Retina (tissue), 1 donor: Measurements from ENCODE around the gene ALPL.

Experiments used
- DNase-seq: peaks from one replicate; pipeline ENCODE4 v3.0.0-alpha.2; 2016

The ALPL gene

GRCh38 chr1:21584096-21584495, 74.9 kb downstream of the ALPL start:
- DNase-seq: no peak

GRCh38 chr1:21585037-21585436, 75.8 kb downstream of the ALPL start:
- DNase-seq: no peak

DNA sequence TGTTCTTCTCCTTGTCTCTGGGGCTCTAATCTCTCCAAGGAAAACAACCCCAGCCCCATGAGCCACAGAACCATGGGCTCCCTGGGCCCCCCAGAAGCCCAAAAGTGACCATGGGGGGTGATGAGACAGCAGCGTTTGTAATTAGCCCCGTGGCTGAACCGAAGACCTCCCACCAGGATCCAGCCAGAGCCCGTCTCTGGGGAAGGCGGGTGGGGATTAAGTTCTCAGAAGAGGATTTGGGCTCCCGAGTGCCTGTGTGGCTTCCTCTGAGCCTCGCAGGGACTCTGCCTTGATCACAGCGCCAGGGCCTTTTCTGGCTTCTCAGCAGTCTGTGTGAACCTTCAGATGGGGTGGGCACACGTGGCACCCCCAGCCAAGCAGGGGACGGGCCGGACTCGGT, 77.0 kb downstream of the ALPL start:
- peak; percentile 53 for DNase-seq

GRCh38 chr1:21586846-21587601, 77.8 kb downstream of the ALPL start:
- peak; percentile 58 for DNase-seq

- no peak for DNase-seq
Observed at GRCh38 chr1:21587602-21587953, 78.4 kb downstream of the ALPL start.

- no peak for DNase-seq
Observed at GRCh38 chr1:21589618-21590017, 80.4 kb downstream of the ALPL start.

- DNase-seq: peak; percentile 41
Observed at GRCh38 chr1:21590126-21590880, 81.1 kb downstream of the ALPL start.

- DNase-seq: no peak
Observed at GRCh38 chr1:21590934-21591333, 81.7 kb downstream of the ALPL start.

- no peak for DNase-seq
Observed at GRCh38 chr1:21592086-21592865, 83.1 kb downstream of the ALPL start.

DNA sequence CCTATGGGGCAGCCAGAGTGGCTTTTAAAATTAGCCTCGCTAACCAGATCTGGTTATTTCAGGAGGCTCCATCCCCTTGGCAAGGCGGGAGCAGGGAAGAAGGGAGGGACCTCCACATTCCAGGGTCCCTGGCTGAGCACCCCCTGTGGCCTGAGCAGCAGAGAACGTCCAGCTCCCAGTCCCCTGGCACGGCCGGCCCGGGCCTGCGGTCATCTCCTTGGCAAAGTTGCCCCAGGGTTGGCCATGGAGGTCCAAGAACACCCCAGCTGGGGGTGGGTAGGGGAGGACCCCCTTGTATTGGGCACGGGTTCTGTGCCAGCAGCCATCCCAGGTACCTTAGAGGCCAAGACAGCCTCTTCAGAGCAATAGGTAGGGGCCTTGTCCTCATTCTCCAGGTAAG, 84.0 kb downstream of the ALPL start:
- no peak for DNase-seq

GRCh38 chr1:21594501-21594900, 85.3 kb downstream of the ALPL start:
- no peak for DNase-seq

- DNase-seq: no peak
Observed at GRCh38 chr1:21594935-21595897, 86.0 kb downstream of the ALPL start.

GRCh38 chr1:21596174-21596573, 87.0 kb downstream of the ALPL start:
- no peak for DNase-seq

DNA sequence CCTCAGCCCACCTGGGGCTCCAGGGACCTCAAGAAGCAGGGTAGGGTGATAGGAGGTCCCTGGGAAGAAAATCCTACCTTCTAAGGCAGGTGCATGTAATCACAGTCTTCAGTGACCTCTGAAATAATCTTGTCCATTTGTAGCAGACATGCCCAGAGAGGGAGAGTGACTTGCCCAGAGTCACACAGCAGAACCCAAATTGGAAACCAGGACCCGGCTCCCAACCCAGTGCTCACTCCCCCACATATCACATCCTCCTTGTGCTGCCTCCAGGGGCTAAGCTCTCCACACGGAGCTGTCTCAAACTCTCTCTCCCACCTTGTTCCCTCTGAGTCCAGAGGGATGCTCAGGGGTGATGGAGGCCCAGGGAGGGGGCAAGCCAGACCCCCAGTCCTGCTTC, 87.4 kb downstream of the ALPL start:
- no peak for DNase-seq

- no peak for DNase-seq
Observed at GRCh38 chr1:21597753-21598152, 88.5 kb downstream of the ALPL start.

DNA sequence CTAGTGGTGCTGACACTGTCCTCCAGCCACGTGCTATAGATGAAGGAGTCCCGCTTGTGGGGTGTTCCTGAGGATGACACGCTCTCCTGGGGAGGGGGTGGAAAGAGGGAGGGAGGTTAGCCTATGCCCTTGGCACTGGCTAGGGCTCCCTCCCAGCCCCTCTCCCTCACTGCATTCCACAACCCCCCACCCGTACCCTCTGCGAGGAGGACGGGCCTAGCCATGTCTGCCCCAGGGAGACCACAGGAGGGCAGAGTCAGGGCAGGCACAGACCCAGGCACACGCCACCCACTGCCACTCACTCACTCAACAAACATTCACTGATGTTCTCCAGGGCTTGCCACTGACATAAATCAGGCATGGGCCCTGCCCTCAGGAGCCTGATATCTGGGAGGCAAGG, 89.2 kb downstream of the ALPL start:
- DNase-seq: no peak

DNA sequence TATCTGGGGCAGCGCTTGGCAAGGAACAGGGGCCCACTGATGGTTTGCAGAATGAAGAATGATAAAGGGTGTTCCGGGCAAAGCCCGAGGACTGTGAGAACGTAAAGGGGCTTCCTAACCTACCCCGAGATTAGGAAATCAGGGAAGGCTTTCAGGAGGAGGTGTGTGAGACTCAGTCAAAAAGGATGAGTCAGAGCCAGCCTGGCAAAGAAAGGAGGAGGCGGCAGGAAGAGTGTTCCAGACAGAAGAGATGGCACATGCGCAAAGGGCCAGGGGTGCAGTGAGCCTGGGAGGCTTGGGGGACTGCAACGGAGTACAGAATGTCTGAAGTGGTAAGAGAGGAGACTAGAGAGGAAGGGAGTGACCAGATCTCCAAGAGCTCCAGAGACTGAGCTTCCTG, 89.7 kb downstream of the ALPL start:
- no peak for DNase-seq

DNA sequence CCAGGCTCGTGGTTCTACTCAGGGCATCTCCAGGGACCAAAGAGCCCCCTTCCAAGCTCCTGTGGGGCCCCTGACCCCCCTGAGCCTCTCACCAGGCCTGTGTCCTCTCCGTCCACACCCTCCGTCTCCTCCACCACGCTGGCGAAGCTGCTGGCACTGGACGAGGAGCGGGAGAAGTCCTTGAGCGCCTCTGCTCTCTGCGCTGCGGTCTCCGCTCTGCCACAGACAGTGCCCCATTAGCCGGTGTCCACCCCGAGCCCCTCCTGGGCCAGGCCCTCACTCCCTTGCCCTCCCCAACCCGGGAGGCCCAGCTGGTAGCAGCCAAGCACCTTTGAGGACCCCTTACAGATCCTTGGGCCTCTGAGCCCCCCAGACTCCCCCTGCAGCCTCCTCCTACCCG, 90.2 kb downstream of the ALPL start:
- DNase-seq: no peak

GRCh38 chr1:21601278-21602048, 92.2 kb downstream of the ALPL start:
- DNase-seq: no peak

DNA sequence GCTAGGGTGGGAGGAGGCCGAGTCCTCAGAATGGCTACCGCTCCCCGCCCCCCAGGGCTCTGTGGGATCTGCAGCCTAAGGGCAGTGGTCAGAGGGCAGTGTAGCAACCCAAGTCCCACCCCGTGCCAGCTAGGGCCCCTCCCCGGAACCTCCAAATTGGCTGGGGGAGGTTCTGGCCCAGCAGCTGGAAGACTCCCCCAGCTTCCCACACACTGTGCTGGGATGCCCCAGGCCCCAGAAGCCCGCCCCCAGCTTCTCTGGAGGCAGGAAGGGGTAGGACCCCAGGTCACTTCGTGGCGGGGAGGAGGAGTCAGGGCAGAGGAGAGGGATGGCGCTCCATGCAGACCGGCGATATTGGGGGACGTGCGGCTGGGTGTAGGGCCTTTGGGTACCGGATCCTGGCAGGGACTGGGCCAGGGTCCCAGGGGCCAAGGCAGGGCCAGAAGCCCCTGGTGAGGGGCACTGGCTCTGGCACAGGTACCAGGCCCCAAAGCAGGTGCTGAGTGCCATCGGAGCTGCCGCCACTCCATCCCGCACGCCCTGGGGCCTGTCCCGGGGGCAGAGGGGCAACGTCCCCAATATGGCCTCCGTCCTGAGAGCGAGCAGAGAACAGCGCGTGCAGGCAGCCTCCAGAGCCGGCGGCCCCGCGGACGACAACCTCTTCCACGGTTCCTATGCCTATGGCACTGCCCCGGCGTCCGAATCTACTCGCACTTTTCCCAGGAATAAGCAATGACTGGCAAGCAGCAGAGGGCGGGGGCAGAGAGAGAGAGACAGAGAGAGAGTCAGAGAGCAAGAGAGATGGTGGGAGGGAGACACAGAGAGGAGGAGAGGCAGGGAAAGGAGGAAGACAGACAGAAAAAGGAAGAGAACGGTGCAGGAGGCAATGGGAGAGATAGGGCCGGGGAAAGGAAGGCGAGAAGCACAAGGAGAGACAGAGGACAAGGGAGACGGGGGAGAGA, 94.2 kb downstream of the ALPL start:
- no peak for DNase-seq
